Fibroblast of skin of scalp (primary cell): ENCODE data around the gene KCNK4.
"Not testable (repeated sequence)": the region's sequence is repeated elsewhere in the genome, so short reads cannot be mapped to it uniquely, and the experiment has no call there.

ENCODE experiments used
- DNase-seq: peaks from one replicate; pipeline ENCODE4 v3.0.0-alpha.2; 2013

The KCNK4 gene

GRCh38 chr11:64292460-64293254 is 1.6 kb downstream of the KCNK4 start:
- no peak for DNase-seq

DNA sequence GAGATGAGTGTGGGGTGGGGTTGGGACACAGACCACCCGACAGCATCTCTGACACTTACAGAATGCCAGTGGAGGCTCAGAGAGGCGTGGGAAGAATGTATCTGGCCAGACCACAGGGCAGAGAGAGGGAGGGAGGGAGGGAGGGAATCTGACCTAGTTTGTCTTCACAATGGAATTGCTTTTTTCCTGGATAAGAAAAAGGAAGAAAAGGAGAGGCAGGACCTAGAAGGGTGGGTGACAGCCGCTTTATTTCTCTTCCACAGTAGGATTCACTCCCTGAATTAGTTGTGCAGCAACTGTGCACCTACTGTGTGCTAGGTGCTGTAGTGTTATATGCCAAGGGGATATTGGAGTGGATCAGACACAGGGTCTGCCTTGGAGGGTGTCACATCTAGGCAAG is 3.7 kb downstream of the KCNK4 start:
- DNase-seq: peak; percentile 41

DNA sequence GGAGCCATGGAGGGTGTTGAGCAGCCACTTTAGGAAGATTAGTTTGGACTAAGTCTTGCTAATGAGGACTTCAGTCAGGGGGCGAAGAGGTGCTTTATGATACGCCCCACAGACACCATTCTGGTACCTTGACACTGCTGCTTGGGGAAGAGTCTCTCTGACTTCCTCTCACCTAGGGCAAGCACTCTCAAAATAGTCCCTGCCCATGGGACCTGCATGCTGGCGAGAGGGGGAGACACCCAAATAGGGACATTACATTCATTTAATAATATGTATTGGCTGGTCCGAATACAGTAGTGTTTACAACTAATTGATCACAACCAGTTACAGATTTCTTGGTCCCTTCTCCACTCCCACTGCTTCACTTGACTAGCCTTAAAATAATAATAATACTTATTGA is 4.7 kb downstream of the KCNK4 start:
- no peak for DNase-seq

DNA sequence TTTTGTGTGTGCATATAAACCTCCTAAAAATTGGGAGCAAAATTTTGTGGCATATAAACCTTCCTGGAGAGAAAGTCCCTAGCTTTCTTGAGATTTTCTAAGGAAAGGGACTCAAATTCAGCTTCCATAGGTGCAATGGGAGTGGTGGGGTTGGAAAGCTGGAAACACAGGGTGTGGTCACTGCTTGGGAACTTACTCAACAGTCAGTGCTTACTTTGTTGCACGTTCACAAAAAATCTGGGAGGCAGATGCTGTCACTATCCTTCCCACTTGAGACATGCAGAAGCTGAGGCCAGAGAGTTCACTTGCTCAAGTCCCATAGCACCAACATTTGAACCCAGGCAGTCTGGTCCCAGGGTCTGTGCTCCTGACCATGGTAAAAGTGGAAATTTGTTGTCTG is 5.1 kb downstream of the KCNK4 start:
- DNase-seq: no peak

- DNase-seq: no peak
Measured at GRCh38 chr11:64296830-64297698, 6.0 kb downstream of the KCNK4 start.

DNA sequence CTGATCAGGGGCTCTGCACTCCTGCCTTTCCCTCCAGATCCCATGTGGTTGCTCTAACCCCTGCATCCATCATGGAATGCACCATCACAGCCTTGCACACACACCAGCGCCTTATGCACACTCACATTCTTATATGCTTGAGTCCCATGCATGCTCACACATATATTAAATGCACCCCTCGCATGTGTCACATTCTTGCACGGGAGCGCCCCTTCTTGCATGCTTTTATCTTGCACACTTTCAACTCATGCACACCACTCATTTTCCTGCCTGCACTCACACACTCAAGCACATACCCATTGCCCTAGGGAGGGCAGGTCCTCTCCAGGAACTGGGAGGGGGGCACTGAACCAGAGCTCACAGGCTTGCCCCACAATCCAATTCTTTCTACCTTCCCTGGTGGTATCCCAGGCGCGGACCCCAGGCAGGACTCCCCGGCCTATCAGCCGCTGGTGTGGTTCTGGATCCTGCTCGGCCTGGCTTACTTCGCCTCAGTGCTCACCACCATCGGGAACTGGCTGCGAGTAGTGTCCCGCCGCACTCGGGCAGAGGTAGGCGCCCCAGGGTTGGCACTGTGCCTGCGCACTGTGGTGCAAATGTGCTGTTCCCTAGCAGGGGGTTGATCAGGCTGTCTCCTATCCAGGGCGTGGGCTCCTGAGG is 6.7 kb downstream of the KCNK4 start:
- no peak for DNase-seq

DNA sequence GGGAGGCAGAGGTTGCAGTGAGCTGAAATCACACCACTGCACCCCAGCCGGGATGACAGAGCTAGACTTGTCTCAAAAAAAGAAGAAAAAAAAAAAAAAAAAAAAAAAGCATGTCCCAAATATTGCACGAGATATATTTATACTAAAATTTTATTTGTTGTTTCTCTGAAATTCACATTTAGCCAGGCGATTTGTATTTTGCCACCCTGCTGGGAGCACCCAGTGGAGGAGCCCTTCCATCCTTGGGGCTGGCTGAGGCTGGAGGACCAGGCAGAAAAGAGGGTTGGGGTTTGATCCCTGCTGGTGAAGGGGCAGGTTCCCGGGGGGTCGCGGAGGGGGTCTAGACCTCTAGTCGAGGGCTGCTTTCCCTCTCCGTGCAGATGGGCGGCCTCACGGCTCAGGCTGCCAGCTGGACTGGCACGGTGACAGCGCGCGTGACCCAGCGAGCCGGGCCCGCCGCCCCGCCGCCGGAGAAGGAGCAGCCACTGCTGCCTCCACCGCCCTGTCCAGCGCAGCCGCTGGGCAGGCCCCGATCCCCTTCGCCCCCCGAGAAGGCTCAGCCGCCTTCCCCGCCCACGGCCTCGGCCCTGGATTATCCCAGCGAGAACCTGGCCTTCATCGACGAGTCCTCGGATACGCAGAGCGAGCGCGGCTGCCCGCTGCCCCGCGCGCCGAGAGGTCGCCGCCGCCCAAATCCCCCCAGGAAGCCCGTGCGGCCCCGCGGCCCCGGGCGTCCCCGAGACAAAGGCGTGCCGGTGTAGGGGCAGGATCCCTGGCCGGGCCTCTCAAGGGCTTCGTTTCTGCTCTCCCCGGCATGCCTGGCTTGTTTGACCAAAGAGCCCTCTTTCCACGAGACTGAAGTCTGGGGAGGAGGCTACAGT is 8.1 kb downstream of the KCNK4 start:
- DNase-seq: no peak

DNA sequence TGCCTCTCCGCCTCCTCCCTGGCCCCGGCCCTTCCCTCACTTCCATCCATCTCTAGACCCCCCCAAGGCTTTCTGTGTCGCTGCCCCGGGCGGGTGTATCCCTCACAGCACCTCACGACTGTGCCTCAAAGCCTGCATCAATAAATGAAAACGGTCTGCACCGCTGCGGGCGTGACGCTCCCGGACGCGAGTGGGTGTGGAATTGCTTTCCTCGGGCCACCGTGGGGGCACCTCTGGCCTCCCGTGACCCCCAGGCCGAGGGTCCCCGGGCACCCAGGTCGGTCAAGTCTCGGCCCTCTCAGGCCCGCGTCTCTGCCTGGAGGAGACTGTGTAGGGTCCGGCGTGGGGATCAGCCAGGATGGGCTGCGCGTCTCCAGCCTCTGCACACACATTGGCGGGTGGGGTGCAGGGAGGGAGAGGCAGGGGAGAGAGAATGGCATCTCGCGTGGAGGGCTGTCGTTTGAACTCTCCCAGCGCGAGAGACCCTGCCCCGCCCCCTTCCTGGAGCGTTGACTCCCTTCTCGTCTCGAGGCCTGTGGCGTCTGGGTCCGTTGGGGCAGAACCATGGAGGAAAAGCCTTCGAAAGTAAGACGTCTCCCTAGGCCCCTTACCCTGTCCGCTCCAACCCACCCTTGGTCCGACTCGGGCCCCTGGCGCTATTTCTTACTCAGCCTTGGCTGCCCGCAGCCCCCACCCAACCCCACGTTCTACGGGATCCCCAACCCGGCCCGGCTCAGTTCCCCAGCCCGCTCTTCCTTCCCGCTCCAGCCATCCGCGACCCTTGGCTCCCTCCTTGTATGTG is 8.9 kb downstream of the KCNK4 start, which contains the start of gene CATSPERZ:
Gene CATSPERZ, plus strand, starts transcription at position 512 of the 802 bp plus-strand sequence. Its CDS starts 53 bp downstream, at position 565.
- DNase-seq: no peak

DNA sequence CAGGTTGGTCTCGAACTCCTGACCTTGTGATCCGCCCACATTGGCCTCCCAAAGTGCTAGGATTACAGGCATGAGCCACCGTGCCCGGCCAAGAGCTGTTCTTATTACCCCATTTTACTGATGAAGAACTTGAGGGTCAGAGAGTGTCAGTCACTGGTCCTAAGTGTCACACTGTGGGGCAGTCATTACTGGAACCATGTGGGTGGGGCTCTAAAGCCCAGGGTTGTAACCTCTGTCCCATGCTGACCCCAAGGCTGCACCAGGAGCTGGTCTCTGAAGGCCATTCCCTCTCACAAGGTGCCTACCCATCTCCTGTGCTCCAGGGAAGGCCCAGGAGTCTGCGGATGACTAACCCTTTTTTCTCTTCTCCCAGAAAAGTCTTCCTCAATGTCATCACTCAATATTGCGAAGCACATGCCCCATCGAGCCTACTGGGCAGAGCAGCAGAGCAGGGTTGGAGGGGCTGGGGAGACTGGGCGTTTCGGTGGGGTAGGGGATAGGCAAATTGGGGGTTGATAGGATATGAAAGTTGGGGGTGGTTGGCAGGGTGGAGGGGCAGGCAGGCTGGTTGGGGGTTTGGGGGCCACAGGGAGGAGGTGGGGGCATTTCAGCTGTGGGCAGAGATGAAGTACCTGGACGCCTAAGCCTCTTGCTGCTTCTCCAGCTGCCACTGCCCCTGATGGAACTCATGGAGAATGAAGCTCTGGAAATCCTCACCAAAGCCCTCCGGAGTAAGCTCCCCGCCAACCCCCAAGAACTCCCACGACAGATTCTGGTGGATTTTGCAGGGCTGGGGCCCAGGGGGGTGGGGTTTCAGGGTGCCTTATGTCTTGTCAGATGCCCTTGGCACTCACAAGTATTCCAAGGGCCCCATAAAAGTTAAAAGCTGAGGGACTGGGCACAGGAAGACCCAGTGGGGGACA is 12.3 kb downstream of the KCNK4 start:
- no peak for DNase-seq

DNA sequence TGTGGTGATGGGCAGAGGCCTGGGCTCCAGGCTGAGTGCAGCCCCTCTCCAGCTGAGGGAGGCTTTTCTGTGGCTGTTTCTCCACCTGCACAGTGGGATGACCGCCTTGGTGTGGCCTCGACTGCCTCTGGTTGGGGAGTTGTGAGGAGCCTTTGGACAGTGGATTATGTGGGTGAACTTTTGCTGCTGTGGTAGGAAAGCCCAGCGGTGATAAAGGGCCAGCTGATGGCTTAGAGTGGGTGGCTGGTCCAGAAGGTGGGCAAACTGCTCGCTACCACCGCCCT is 12.9 kb downstream of the KCNK4 start:
- no peak for DNase-seq

- DNase-seq: peak; percentile 88
Measured at GRCh38 chr11:64304316-64305072, 13.4 kb downstream of the KCNK4 start.

DNA sequence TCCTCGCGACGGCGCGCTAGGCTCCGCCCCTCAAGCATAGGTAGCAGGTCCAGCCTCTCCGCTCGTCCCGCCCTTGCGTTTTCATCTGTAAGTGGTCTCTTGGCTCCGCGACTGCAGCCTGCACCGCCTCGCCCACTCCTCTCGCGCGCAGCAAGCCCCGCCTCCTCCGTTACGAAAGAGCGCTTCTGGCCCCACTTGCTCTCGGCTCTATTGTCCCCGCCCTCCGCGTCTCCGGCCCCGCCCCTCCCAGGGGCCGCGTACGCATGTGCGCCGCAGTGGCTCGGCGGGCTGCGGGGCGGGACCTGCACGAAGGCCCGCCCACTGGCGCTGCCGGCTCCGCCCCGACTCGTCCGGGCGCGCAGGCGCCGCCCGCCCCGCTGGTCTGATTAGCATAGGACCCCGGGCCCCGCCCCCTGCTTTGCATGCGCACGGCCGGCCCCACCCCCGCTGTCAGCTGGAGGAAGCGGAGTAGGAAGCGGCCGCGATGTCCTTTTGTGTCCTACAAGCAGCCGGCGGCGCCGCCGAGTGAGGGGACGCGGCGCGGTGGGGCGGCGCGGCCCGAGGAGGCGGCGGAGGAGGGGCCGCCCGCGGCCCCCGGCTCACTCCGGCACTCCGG is 14.1 kb downstream of the KCNK4 start, which contains the start of gene ESRRA:
Gene ESRRA, plus strand, starts transcription at position 450 of the 616 bp plus-strand sequence. CDS start 1,656 bp downstream, outside the sequence.
- peak; percentile 97 for DNase-seq

GRCh38 chr11:64305691-64306562 is 14.8 kb downstream of the KCNK4 start:
- peak; percentile 53 for DNase-seq

DNA sequence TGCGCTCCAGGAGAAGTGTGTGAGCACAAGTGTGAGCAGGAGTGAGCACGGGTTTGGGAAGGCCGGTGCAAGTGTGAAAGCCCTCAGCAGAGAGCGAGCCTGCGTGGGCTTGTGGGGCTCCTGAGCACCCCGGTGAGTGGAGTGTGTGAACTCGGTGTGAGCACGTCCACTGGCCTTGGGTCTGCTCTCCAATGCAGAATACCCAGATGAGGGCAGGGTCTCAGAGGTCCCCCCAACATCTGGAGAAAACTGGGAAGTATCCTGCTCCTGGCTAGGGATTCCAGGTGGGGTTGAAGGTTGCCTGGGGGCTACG is 15.4 kb downstream of the KCNK4 start:
- no peak for DNase-seq

GRCh38 chr11:64306876-64307622 is 15.9 kb downstream of the KCNK4 start:
- DNase-seq: no peak

DNA sequence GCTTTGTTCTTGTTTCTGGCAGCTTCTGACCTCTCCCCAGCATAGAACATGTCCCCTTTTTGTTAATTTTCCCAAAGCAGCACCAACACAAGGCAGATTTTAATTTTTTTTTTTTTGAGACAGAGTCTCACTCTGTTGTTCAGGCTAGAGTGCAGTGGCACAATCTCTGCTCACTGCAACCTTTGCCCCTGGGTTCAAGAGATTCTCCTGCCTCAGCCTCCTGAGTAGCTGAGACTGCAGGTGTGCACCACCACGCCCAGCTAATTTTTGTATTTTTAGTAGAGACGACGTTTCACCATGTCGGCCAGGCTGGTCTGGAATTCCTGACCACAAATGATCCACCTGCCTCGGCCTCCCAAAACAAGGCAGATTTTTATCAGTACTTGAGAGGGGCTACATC is 16.7 kb downstream of the KCNK4 start:
- not testable (repeated sequence) for DNase-seq

DNA sequence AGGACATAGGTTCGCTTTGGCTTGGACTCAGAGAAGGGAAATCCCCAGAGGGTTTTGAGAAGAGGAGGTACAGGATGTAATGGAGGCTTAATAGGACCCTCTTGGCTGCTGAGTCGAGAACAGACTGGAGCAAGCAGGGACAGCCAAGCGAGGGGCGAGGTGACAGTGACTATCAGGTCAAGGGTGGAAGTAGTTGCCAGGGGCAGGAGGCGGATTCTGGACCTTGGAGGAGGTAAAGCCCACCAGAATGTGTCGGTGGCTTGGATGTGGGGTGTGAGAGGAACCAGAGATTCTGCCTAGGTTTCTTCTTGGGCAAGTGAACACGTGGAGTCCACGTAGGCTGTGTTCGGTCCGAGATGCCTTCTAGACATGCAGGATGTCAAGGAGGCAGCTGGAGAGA is 21.8 kb downstream of the KCNK4 start:
- no peak for DNase-seq
